H1 (cell line): ENCODE results near the gene GPER1. TPM values are rescaled to one million over a fixed set of nuclear protein-coding genes. Genes with fewer than 3 reads are reported as not detected.

Source experiments
- CTCF ChIA-PET: fragments of 300-600 bp; sonication (Branson Sonifier 250); formaldehyde crosslinking; loops from one replicate; lab custom pipeline; 2021; ENCODE audit not compliant: partially characterized antibody; lab: Charles Lee
- POLR2A ChIA-PET: fragments of 300-600 bp; sonication (Branson Sonifier 250); formaldehyde crosslinking; loops from one replicate; lab custom pipeline; 2021; ENCODE audit warnings: inconsistent platforms; ENCODE audit not compliant: partially characterized antibody; lab: Charles Lee
- DNase-seq, 2 experiments: peaks; one replicate each; pipeline versions ENCODE4 v3.0.0 to v3.0.0-alpha.2; 2010 to 2022; ENCODE audit warnings: low spot score in 2 of 2, low read depth in 1 of 2, mixed read lengths in 1 of 2
- FAIRE-seq: peaks from 2 replicates; lab custom pipeline; 2011; peaks lifted over from hg19 to GRCh38; lab: Jason Lieb, UNC
- H2AFZ ChIP-seq: 2 replicates; pipeline ENCODE4 v1.8.1; 2012; ENCODE audit warnings: low read length, inconsistent platforms
- H2AK5ac ChIP-seq: 2 replicates; pipeline ENCODE4 v1.6.1; 2013; ENCODE audit warnings: low read depth, low read length
- H2BK120ac ChIP-seq: replicated peaks from 2 replicates; pipeline ENCODE3; 2013; ENCODE audit warnings: low read depth, low read length, inconsistent platforms
- H2BK12ac ChIP-seq: 2 replicates; pipeline ENCODE4 v1.6.1; 2013; ENCODE audit warnings: low read depth, low read length
- H2BK15ac ChIP-seq: 2 replicates; pipeline ENCODE4 v1.6.1; 2013; ENCODE audit warnings: low read length
- H2BK20ac ChIP-seq: 2 replicates; pipeline ENCODE4 v1.6.1; 2013; ENCODE audit warnings: low read length
- H2BK5ac ChIP-seq: 2 replicates; pipeline ENCODE4 v1.6.1; 2013; ENCODE audit warnings: low read depth, low read length
- H3K14ac ChIP-seq: 2 replicates; pipeline ENCODE4 v1.6.1; 2013; ENCODE audit warnings: inconsistent platforms; ENCODE audit not compliant: insufficient read length
- H3K18ac ChIP-seq: 2 replicates; pipeline ENCODE4 v1.6.1; 2013; ENCODE audit warnings: low read length; ENCODE audit errors: extremely low read depth
- H3K23ac ChIP-seq: 2 replicates; pipeline ENCODE4 v1.6.1; 2013; ENCODE audit warnings: inconsistent platforms; ENCODE audit not compliant: insufficient read length
- H3K23me2 ChIP-seq: 2 replicates; pipeline ENCODE4 v1.6.1; 2013; ENCODE audit warnings: low read depth, low read length
- H3K27ac ChIP-seq: 2 replicates; pipeline ENCODE4 v1.6.1; 2011; ENCODE audit warnings: low read depth, low read length, inconsistent platforms
- H3K27me3 ChIP-seq, 4 experiments: replicated peaks in 1 of 4; 1 replicate in 1 of 4; 2 replicates in 3 of 4; pipeline versions ENCODE4 v1.6.1 to v1.8.1; 2011 to 2013; ENCODE audit warnings: low read length in 3 of 4, mild to moderate bottlenecking in 3 of 4, inconsistent platforms in 2 of 4, mixed read lengths in 2 of 4, moderate library complexity in 1 of 4; ENCODE audit not compliant: control insufficient read depth in 3 of 4, insufficient read depth in 3 of 4; ENCODE audit errors: extremely low read depth in 1 of 4
- H3K36me3 ChIP-seq, 4 experiments: 2 replicates each; pipeline versions ENCODE4 v1.6.1 to v1.8.1; 2011 to 2013; ENCODE audit warnings: mild to moderate bottlenecking in 4 of 4, low read length in 3 of 4, moderate library complexity in 2 of 4, control low read depth in 1 of 4, inconsistent platforms in 1 of 4; ENCODE audit not compliant: insufficient read depth in 4 of 4, control insufficient read depth in 2 of 4
- H3K4ac ChIP-seq: replicated peaks from 2 replicates; pipeline ENCODE3; 2013; ENCODE audit warnings: low read length, low read depth, mixed read lengths, inconsistent platforms; ENCODE audit not compliant: insufficient read length
- H3K4me1 ChIP-seq, 4 experiments: replicated peaks in 1 of 4; 1 replicate in 1 of 4; 2 replicates in 3 of 4; pipeline versions ENCODE4 v1.6.1 to v1.8.1; 2011 to 2013; ENCODE audit warnings: low read length in 3 of 4, inconsistent platforms in 2 of 4, mixed read lengths in 1 of 4; ENCODE audit not compliant: insufficient read depth in 4 of 4, control insufficient read depth in 3 of 4
- H3K4me2 ChIP-seq, 2 experiments: 2 replicates each; pipeline versions ENCODE4 v1.6.1 to v1.8.1; 2011 to 2013; ENCODE audit warnings: low read depth in 2 of 2, low read length in 2 of 2, control low read depth in 1 of 2, inconsistent platforms in 1 of 2, mild to moderate bottlenecking in 1 of 2; ENCODE audit not compliant: insufficient read depth in 1 of 2
- H3K4me3 ChIP-seq, 4 experiments: fragments of 200-600, 300-600 bp in 1 of 4; sonication (generic), shearing (Covaris generic), sonication (Bioruptor Twin) in 1 of 4; 2 replicates each; pipeline versions ENCODE4 v1.5.1 to v1.8.1; 2011 to 2016; ENCODE audit warnings: low read length in 4 of 4, low read depth in 3 of 4, control low read depth in 2 of 4, inconsistent platforms in 2 of 4, mild to moderate bottlenecking in 2 of 4, mixed read lengths in 1 of 4, moderate library complexity in 1 of 4; ENCODE audit not compliant: insufficient read depth in 2 of 4; ENCODE audit errors: extremely low read depth in 1 of 4
- H3K56ac ChIP-seq: replicated peaks from 2 replicates; pipeline ENCODE3; 2013; ENCODE audit warnings: low read depth, mild to moderate bottlenecking, mixed read lengths, low read length, inconsistent platforms; ENCODE audit not compliant: insufficient read length
- H3K79me1 ChIP-seq: 2 replicates; pipeline ENCODE4 v1.6.1; 2013; ENCODE audit warnings: low read depth, low read length, control low read depth
- H3K79me2 ChIP-seq, 2 experiments: 2 replicates each; pipeline versions ENCODE4 v1.6.1 to v1.8.1; 2012 to 2013; ENCODE audit warnings: low read length in 2 of 2, mild to moderate bottlenecking in 2 of 2, inconsistent platforms in 1 of 2; ENCODE audit not compliant: insufficient read depth in 2 of 2, control insufficient read depth in 1 of 2
- H3K9ac ChIP-seq, 4 experiments: replicated peaks in 1 of 4; 1 replicate in 1 of 4; 2 replicates in 3 of 4; pipeline versions ENCODE4 v1.6.1 to v1.8.1; 2011 to 2013; ENCODE audit warnings: low read depth in 3 of 4, low read length in 3 of 4, control low read depth in 2 of 4, mild to moderate bottlenecking in 2 of 4, moderate library complexity in 2 of 4, inconsistent platforms in 1 of 4; ENCODE audit errors: extremely low read depth in 1 of 4
- H3K9me3 ChIP-seq, 2 experiments: 2 replicates each; pipeline versions ENCODE4 v1.6.1 to v1.8.1; 2012 to 2013; ENCODE audit warnings: mild to moderate bottlenecking in 2 of 2, moderate library complexity in 2 of 2, control low read depth in 1 of 2, inconsistent platforms in 1 of 2, low read depth in 1 of 2, low read length in 1 of 2, mixed read lengths in 1 of 2; ENCODE audit not compliant: insufficient read depth in 2 of 2
- H4K20me1 ChIP-seq, 2 experiments: replicated peaks in 1 of 2; 2 replicates each; pipeline versions ENCODE3 to v1.8.1; 2011 to 2013; ENCODE audit warnings: inconsistent platforms in 2 of 2, low read length in 2 of 2, mild to moderate bottlenecking in 1 of 2; ENCODE audit not compliant: insufficient read depth in 2 of 2, control insufficient read depth in 1 of 2
- H4K5ac ChIP-seq: 2 replicates; pipeline ENCODE4 v1.6.1; 2013; ENCODE audit warnings: low read length, low read depth, mixed read lengths, inconsistent platforms; ENCODE audit not compliant: insufficient read length
- H4K8ac ChIP-seq: 2 replicates; pipeline ENCODE4 v1.8.0; 2013; ENCODE audit warnings: mild to moderate bottlenecking, moderate library complexity, low read length, inconsistent platforms; ENCODE audit not compliant: insufficient read depth; ENCODE audit errors: extremely low read depth
- H4K91ac ChIP-seq: replicated peaks from 2 replicates; pipeline ENCODE3; 2013; ENCODE audit warnings: low read length, mixed read lengths, inconsistent platforms; ENCODE audit not compliant: insufficient read length
- ASH2L ChIP-seq: fragments of 200-600, 300-600 bp; sonication (generic); IDR thresholded peaks from one replicate; pipeline ENCODE4 v1.7.1; 2017; ENCODE audit warnings: low read length
- CBX8 ChIP-seq: fragments of 300-800, 300-1000 bp; sonication (generic); IDR thresholded peaks from 2 replicates; pipeline ENCODE4 v1.7.1; 2016; ENCODE audit warnings: low read depth, low read length, borderline replicate concordance
- CEBPB ChIP-seq: IDR thresholded peaks from 2 replicates; pipeline ENCODE4 v1.6.1; 2012; ENCODE audit warnings: low read depth, low read length
- CREB1 ChIP-seq: IDR thresholded peaks from 2 replicates; pipeline ENCODE4 v1.6.1; 2012; ENCODE audit warnings: inconsistent platforms
- CTBP2 ChIP-seq: IDR thresholded peaks from 2 replicates; pipeline ENCODE4 v1.7.0; 2011; ENCODE audit warnings: borderline replicate concordance, mild to moderate bottlenecking, moderate library complexity, mixed read lengths, low read length; ENCODE audit not compliant: insufficient read depth, insufficient read length
- EGR1 ChIP-seq: IDR thresholded peaks from 2 replicates; pipeline ENCODE4 v1.6.1; 2011; ENCODE audit warnings: low read depth, low read length, borderline replicate concordance
- EZH2 ChIP-seq: fragments of 200-600 bp; sonication (generic); IDR thresholded peaks from 2 replicates; pipeline ENCODE4 v1.7.1; 2012; ENCODE audit warnings: low read depth, mild to moderate bottlenecking, moderate library complexity, low read length, inconsistent platforms; ENCODE audit not compliant: severe bottlenecking
- POLR2A ChIP-seq, 2 experiments: IDR thresholded peaks; 1 replicate in 1 of 2; 2 replicates in 1 of 2; pipeline ENCODE4 v1.6.1; 2011; ENCODE audit warnings: low read depth in 2 of 2, low read length in 2 of 2, mild to moderate bottlenecking in 2 of 2; ENCODE audit errors: control extremely low read depth in 1 of 2
- RBBP5 ChIP-seq: IDR thresholded peaks from 2 replicates; pipeline ENCODE4 v1.7.1; 2012; ENCODE audit warnings: low read depth, mild to moderate bottlenecking, inconsistent platforms, low read length, moderate library complexity, borderline replicate concordance
- YY1 ChIP-seq: IDR thresholded peaks from 2 replicates; pipeline ENCODE4 v1.6.1; 2011; ENCODE audit warnings: low read depth, mild to moderate bottlenecking, low read length
- WGBS, 2 experiments: shearing (Covaris generic) in 1 of 2; methylation state at CpG; one replicate each; pipeline versions ENCODE4 v1.1.6 to v1.1.7; 2013 to 2015; ENCODE audit warnings: low lambda C conversion rate in 2 of 2, mixed read lengths in 2 of 2, inconsistent platforms in 1 of 2, low coverage in 1 of 2, missing lambda C conversion rate in 1 of 2; ENCODE audit not compliant: insufficient replicate concordance in 2 of 2, insufficient coverage in 1 of 2, insufficient read length in 1 of 2; ENCODE audit errors: extremely low coverage in 1 of 2, missing lambda C conversion rate in 1 of 2; 5-methylcytosine and 5-hydroxymethylcytosine counted together
- polyA plus RNA-seq, 7 experiments: library from polyadenylated mRNA; depleted of rRNA in 3 of 7; stranded (reverse) in 5 of 7; unstranded in 2 of 7; fragments of >200 nt in 5 of 7; fragments of 200-250 nt in 2 of 7; gene quantifications; 1 replicate in 5 of 7; 2 replicates in 1 of 7; 4 replicates in 1 of 7; pipeline versions ENCODE4 v1.2.1 to v1.2.3, GENCODE V29; 2011 to 2013; ENCODE audit warnings: missing spikeins in 2 of 7, mixed read lengths in 2 of 7
- total RNA-seq: library from RNA; stranded (reverse); fragmentation: NEBNext Ultra II Directional; extraction: Animal tissue kit (Norgen Biotek cat#: 25700); gene quantifications from 2 replicates; pipeline ENCODE4 v1.2.1, GENCODE V29; 2021
- TF ChIP-seq, protein P1 (sequence below): IDR thresholded peaks from 2 replicates; pipeline ENCODE4 v1.6.1; 2012; ENCODE audit warnings: low read length, inconsistent platforms

GPER1 gene
- total and polyA plus RNA-seq, 2 of the 8 experiments (the other 6 are each of a cell fraction or from before 2014, with no cell fraction given), result 0.24 to 0.47 TPM

DNA sequence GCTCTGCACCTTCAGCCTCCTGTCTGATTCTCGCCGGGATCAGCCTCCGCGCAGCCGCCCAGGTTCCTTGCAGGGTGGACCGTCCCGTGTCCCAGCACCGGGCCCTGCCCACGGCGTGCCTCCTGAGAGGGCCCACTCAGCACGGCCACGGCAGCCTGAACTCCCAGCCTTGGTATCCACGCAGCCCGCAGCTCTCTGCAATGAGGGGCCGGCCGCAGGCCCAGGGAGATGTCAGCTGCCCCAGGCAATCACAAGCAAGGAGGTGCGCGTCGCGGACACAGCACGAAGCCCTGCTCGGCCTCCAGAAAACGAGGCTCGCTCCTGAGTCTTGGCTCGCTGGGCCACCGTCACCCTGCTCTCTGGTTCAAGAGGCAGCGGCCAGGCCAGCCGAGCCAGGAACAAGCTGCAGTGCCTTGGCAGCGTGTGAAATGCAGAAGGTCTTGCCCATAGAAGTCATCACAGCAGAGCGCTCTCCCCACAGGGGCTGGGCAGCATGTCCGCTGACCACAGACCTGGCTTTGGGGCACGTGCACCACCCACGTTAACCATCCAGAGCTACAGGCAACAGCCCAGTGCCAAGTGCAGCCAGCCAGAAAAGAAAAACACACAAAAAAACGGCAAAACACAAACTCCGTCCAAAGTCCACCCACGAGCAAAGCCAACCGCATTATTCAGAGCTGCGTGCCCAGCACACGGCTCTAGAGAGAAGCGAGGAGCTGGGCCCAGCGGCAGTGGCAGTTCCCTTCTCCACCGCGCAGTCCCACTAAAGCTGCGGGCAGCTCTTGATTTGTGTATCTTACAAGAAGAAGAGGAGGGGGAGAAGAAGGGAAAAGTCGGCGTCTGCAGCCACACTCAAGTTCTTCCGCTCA lies 13.9 kb downstream of the GPER1 start:
- Histone ChIP-seq H3K4me1 (no peaks in the 10 kb centered on the region), H3K9ac (no peak overlapping the region), H4K5ac (no peak overlapping the region), H3K23me2 (no peaks in the 10 kb centered on the region), H2BK12ac (no peak overlapping the region), H3K9me3 (no peaks in the 10 kb centered on the region), H3K14ac (no peak overlapping the region), H4K8ac (peak overlapping the region; percentile 28; the same call in 1 of the 2 replicates), H3K27ac (no peak overlapping the region), H3K36me3 (no peaks in the 10 kb centered on the region; a peak in 1 of 8 replicates), H2BK20ac (no peak overlapping the region), H3K23ac (no peak overlapping the region), H4K20me1 (peaks cover 0 to 21% of the 10 kb centered on the region in 2 experiments), H2AK5ac (no peak overlapping the region), H3K18ac (no peak overlapping the region), H2BK120ac (no peak overlapping the region), H3K79me1 (peaks cover 28% of the 10 kb centered on the region), H3K4me3 (no peak overlapping the region), H2BK5ac (0 out of 2 replicates have a peak overlapping the region, but pooled peaks have one; percentile 24), H3K4ac (no peak overlapping the region), H4K91ac (no peak overlapping the region), H3K56ac (no peak overlapping the region), H3K79me2 (peaks cover 0 to 20% of the 10 kb centered on the region in 2 experiments; a peak in 1 of 4 replicates), H2AFZ (no peak overlapping the region), H3K4me2 (no peak overlapping the region), H2BK15ac (no peak overlapping the region), H3K27me3 (no peaks in the 10 kb centered on the region)
- ChIA-PET CTCF (interaction anchor here (1.0 to 2.7 kb wide), 11 partner anchors 7 to 665 kb away, joined by 3 to 12 read pairs (median 3); partner anchors contain the start of gene GPER1), POLR2A (no interaction called here)
- 94% methylated on average over 43 of the region's 47 CpGs; no CpG with 5 or more reads in 1 of the 2 experiments for WGBS, 2 experiments
- no peak for FAIRE-seq
- no peak for DNase-seq
- TF ChIP-seq ASH2L (no peak), POLR2A (IDR thresholded peaks at IDR 0.05; ENCODE audit: control extremely low read depth in 1 of 2, low read depth in 2 of 2, low read length in 2 of 2) (no peak), RBBP5 (no peak), CREB1 (no peak), EGR1 (no peak), YY1 (no peak), CBX8 (no peak), CEBPB (no peak), EZH2 (no peak), CTBP2 (no peak)
- TF ChIP-seq, protein P1, sequence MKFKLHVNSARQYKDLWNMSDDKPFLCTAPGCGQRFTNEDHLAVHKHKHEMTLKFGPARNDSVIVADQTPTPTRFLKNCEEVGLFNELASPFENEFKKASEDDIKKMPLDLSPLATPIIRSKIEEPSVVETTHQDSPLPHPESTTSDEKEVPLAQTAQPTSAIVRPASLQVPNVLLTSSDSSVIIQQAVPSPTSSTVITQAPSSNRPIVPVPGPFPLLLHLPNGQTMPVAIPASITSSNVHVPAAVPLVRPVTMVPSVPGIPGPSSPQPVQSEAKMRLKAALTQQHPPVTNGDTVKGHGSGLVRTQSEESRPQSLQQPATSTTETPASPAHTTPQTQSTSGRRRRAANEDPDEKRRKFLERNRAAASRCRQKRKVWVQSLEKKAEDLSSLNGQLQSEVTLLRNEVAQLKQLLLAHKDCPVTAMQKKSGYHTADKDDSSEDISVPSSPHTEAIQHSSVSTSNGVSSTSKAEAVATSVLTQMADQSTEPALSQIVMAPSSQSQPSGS, result no peak
